ENCODE results near the gene RGS6.

- TF ChIP-seq POLR2A (IDR thresholded peaks at IDR 0.05): no peak
- no peak for TF ChIP-seq CTCF (IDR thresholded peaks at IDR 0.05)
Observed at GRCh38 chr14:72554401-72554800, 622.2 kb downstream of the RGS6 start.
